IPS-18a (cell line): ENCODE measurements around the gene GALNT2.
A peak's percentile ranks its signal among the peaks of the same experiment; 100 is the strongest.

Experiments used
- H3K27ac ChIP-seq: one replicate; pipeline ENCODE4 v1.5.1; 2013; ENCODE audit warnings: low read length
- H3K27me3 ChIP-seq: one replicate; pipeline ENCODE4 v1.6.1; 2013; ENCODE audit warnings: mild to moderate bottlenecking, low read length; ENCODE audit not compliant: control insufficient read depth, insufficient read depth
- H3K36me3 ChIP-seq: one replicate; pipeline ENCODE4 v1.6.1; 2013; ENCODE audit warnings: low read depth, low read length; ENCODE audit not compliant: control insufficient read depth
- H3K4me1 ChIP-seq: one replicate; pipeline ENCODE4 v1.6.1; 2013; ENCODE audit warnings: low read depth, low read length; ENCODE audit not compliant: control insufficient read depth
- H3K4me3 ChIP-seq: one replicate; pipeline ENCODE4 v1.5.1; 2013; ENCODE audit warnings: low read length
- H3K9ac ChIP-seq: one replicate; pipeline ENCODE4 v1.6.1; 2013; ENCODE audit warnings: mild to moderate bottlenecking, low read length, moderate library complexity
- H3K9me3 ChIP-seq: one replicate; pipeline ENCODE4 v1.6.1; 2013; ENCODE audit warnings: low read depth, low read length; ENCODE audit not compliant: control insufficient read depth

The GALNT2 gene

DNA sequence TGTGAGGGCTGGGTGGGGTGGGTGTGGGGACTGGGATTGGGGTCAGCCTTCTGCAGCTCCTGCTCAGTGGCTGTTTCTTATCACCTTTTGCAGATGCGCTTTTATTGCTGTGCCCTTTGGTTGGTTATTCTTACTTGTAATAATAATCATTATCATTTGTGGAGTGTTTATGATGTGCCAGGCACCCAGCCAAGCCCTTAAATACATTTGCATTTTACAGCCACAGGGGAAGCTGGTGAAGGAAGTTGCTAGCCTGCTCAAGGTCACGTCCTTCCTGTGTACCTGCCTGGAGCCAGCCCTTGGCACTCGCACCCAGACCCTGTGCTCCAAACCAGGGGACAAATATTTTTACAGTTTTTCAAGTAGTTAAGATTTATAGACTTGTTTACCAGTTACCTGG lies 215.1 kb downstream of the GALNT2 start:
- Histone ChIP-seq H3K9ac (no peak overlapping the region), H3K27ac (no peak overlapping the region)

DNA sequence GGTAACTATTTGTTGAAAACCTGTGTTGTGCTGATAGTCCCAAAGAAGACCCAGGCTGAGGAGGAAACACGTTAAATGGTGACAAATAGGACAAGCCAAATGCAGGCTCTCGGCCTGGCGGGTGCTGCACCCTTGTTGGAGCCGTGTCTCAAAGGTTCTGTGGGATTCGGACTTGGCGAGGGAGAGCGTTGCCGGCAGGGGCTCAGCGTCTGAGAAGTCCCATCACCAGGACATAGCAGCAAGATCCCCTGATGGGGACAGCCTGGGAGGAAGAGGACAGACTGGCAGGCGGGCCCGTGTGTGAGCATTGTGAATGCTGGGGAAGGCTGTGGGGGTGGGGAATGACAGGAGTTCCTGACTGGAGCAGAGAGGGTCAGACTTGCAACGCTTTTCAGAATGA lies 216.6 kb downstream of the GALNT2 start:
- Histone ChIP-seq H3K27ac (no peak overlapping the region), H3K9me3 (no peaks in the 10 kb centered on the region), H3K36me3 (no peaks in the 10 kb centered on the region), H3K9ac (no peak overlapping the region), H3K27me3 (no peaks in the 10 kb centered on the region), H3K4me3 (no peak overlapping the region), H3K4me1 (peaks cover 8% of the 10 kb centered on the region)

More for the DNA sequence above, 215.1 kb downstream of the GALNT2 start:
- Histone ChIP-seq H3K36me3 (no peaks in the 10 kb centered on the region), H3K27me3 (no peaks in the 10 kb centered on the region), H3K4me3 (no peak overlapping the region), H3K4me1 (peaks cover 22% of the 10 kb centered on the region), H3K9me3 (no peaks in the 10 kb centered on the region)

DNA sequence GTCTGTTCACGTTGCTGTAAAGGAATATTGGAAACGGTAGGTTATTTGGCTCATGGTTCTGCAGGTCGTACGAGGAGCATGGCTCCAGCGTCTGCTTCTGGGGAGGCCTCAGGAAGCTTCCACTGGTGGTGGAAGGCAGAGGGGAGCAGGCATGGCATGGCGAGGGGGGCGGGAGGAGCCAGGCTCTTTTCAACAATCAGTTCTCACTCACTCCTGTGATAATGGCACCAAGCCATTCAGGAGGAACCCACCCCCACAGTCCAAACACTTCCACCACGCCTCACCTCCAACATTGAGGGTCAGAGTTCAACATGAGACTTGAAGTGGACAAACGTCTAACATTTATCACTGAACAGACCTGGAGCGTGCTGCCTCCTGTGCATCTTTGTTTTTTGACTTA lies 217.9 kb downstream of the GALNT2 start:
- H3K4me1 ChIP-seq: peaks cover 7% of the 10 kb centered on the region
- H3K27me3 ChIP-seq: no peaks in the 10 kb centered on the region
- no peak overlapping the region for H3K4me3 ChIP-seq
- H3K36me3 ChIP-seq: no peaks in the 10 kb centered on the region
- H3K27ac ChIP-seq: no peak overlapping the region
- no peaks in the 10 kb centered on the region for H3K9me3 ChIP-seq
- H3K9ac ChIP-seq: no peak overlapping the region

DNA sequence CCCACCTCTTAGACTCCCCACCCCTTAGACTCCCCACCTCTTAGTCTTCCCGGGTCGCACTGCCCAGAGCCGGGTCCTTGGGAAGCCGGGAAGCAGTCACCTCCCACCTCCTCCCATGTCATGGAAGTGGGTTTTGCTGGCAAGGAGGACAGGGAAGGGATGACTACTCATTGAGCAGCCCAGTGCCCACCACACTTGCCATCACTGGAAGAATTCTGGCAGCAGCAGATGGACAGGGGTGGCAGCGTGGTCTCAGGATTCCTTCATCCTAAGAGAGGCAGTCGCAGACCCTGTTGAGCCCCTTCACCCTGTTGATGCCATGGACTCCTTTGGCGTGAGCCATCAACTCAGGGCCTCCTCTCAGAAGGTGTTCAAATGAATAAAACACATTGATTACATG lies 218.3 kb downstream of the GALNT2 start:
- peaks cover 7% of the 10 kb centered on the region for H3K4me1 ChIP-seq
- H3K27ac ChIP-seq: no peak overlapping the region
- H3K9ac ChIP-seq: no peak overlapping the region
- H3K36me3 ChIP-seq: no peaks in the 10 kb centered on the region
- H3K4me3 ChIP-seq: no peak overlapping the region
- H3K9me3 ChIP-seq: no peaks in the 10 kb centered on the region
- H3K27me3 ChIP-seq: no peaks in the 10 kb centered on the region

DNA sequence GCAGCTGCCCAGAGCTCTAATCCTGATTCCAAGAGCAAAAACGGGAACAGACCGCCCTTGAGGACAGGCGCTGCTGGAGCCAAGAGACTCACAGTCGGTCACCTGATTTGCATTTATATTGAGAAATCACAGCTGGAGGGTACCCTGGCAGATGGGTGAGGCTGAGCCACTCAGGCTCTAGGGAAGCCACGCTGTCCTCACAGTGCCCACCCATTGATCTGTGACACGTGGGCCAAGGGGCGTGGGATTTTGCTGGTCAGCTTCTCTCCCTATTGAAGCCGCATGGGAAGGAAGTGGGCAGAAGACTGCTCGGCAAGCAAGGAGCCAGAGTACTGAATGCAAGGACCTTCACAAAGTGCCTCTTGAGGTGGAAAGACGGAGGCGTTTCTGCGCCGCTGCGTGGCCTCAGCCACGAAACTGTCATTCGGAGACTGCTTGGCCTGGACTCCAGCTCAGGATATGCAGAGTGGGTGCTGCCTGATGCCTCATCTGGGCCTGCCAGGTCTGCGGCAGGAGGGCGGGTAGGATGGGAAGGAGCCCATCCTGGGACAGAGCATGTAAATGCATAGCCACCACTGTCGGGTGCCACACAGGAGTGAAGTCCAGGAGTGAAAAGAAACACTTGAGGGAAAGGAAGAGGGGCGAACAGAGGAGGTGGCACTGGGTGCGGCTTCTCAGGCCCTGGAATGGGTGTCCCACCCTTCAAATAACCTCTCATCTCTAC lies 219.3 kb downstream of the GALNT2 start:
- H3K27ac ChIP-seq: no peak overlapping the region
- no peaks in the 10 kb centered on the region for H3K36me3 ChIP-seq
- H3K4me1 ChIP-seq: peaks cover 7% of the 10 kb centered on the region
- no peaks in the 10 kb centered on the region for H3K27me3 ChIP-seq
- H3K9ac ChIP-seq: no peak overlapping the region
- no peak overlapping the region for H3K4me3 ChIP-seq
- no peaks in the 10 kb centered on the region for H3K9me3 ChIP-seq

DNA sequence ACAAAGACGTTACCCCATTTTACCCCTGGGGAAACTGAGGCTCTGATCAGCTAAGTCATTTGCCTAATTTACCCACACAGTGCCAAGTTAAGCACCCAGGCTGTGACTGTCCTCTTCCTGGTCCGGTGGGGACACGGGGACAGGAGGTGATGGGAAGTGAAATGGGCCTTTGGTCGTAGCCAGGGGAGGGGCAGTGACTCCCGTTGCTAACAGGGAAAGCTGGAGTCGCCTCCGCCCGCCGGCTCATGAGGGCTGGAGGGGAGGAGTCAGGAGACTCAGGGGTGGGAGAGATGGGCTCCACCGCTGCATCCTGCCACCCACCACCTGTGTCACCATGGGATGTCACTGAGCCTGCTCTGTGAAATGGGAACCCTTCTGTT lies 219.8 kb downstream of the GALNT2 start:
- no peaks in the 10 kb centered on the region for H3K27me3 ChIP-seq
- H3K9me3 ChIP-seq: no peaks in the 10 kb centered on the region

DNA sequence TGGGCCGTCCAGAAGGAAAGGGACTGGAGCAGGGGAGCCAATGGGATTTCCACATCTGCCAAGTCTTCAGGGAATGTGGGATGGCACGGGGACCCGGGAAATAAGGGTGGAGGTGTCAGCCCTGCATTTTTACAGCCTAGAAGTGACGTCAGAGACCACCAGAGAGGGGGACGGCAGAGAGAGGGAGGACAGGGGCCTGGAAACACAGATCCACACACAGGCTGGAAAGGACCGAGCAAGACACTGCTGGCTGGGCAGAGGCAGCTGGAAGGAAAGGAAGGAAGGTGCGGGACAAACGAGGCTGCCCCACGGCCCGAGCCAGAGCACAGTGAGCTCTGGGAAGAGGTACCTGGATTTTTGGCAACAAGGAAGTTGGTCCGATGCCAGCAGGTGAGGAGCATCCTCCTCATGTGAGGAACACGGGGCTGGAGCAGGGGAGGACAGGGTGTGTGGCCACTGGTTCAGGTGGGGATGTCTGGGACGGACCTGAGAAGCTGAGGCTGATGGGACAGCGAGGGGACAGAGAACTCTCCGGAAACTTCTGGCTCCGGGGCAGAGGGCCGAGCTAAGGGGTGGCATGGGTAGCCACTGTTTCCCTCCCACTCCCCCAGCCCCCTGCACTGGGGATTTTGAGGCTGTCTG lies 220.8 kb downstream of the GALNT2 start:
- peaks cover 11% of the 10 kb centered on the region for H3K4me1 ChIP-seq
- H3K4me3 ChIP-seq: no peak overlapping the region

More for the DNA sequence above, 219.8 kb downstream of the GALNT2 start:
- Histone ChIP-seq H3K9ac (no peak overlapping the region), H3K4me3 (no peak overlapping the region), H3K36me3 (no peaks in the 10 kb centered on the region), H3K4me1 (peaks cover 7% of the 10 kb centered on the region), H3K27ac (no peak overlapping the region)

DNA sequence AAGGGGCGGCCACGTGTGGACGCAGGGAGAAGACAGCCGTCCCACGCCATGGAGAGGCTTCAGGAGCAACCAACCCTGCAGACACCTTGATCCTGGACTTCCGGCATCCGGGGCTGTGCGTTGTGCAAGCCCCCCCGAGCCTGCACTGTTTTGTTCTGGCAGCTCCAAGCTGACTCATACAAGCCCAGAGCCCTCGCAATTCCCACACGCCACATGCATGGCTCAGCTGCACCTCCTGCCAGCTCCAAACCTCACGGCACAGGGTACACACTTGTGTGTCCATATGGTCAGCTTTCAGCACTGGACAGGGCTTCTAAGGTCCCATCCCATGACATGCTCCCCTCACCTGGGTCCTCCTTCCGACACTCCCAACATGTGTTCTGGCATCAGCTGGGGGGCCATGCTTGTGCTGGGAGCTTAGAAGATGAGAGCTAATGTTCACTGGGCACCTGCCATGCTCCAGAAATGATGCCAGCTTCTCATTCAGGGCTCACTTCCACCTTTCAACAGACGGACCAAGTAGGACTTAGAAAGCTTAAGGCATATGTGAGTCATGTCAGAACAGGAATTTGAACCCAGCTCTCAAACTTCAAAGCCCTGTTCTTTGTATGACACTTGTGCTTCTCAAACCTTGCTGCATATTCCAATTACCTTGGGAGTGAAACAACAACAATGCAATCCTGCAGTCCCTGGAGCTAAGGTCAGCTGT lies 221.8 kb downstream of the GALNT2 start:
- Histone ChIP-seq H3K9me3 (no peaks in the 10 kb centered on the region), H3K9ac (no peak overlapping the region), H3K36me3 (no peaks in the 10 kb centered on the region), H3K4me3 (no peak overlapping the region), H3K4me1 (peaks cover 13% of the 10 kb centered on the region), H3K27ac (no peak overlapping the region), H3K27me3 (no peaks in the 10 kb centered on the region)

More for the DNA sequence above, 220.8 kb downstream of the GALNT2 start:
- Histone ChIP-seq H3K9me3 (no peaks in the 10 kb centered on the region), H3K27me3 (no peaks in the 10 kb centered on the region), H3K36me3 (no peaks in the 10 kb centered on the region), H3K27ac (no peak overlapping the region), H3K9ac (no peak overlapping the region)

DNA sequence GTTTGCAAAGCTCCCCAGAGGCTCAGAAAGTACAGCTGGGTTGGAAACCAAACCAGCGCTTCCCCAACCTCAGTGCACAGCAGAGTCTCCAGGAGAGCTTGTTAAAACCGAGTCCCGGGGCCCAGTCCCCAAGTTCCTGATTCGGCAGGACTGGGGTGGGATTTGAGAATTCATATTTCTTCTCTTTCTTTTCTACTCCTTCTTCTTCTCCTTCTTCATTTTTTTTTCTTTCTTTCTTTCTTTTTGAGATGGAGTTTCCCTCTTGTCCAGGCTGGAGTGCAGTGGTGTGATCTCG lies 222.3 kb downstream of the GALNT2 start:
- H3K4me1 ChIP-seq: peaks cover 13% of the 10 kb centered on the region
- no peak overlapping the region for H3K9ac ChIP-seq
- no peak overlapping the region for H3K27ac ChIP-seq
- H3K27me3 ChIP-seq: no peaks in the 10 kb centered on the region
- no peaks in the 10 kb centered on the region for H3K36me3 ChIP-seq
- no peaks in the 10 kb centered on the region for H3K9me3 ChIP-seq
- H3K4me3 ChIP-seq: no peak overlapping the region

DNA sequence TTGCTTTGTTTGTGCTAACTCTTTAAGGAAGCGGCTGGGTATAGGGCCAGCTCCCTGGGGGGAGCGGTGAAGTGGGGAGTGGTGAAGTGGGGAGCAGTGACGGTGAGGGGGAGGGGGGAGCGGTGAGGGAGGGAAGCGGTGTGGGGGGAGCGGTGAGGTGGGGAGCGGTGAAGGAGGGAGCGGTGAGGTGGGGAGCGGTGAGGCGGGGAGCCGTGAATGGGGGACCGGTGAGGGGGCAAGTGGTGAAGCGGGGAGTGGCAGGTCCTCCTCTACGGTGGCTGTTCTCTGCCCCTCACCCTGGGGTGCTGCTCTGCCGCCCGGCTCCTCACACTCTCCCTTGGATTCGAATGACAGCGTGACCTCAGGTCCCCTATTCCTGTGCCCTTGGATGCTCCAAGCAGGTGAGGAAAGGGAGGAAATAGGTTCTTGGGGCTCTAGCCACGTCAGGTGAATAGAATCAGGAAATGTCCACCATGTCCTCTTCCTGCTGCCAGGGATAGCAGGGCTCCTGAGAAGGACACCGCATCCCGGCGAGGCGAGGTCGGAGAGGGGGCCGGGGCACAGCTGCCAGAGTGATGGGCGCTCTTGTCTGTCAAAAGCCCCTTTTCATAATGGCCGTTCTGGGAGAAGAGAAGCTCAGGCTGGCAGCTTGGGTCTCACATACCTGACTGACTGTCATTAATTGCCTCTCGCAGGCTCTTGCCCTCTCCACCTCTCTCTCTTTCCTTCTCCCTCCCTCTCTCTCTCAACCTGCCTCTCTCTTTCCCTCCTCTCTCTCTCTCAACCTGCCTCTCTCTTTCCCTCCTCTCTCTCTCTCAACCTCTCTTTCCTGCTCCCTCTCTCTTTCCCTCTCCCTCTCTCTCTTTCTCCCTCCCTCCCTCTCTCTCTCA lies 224.9 kb downstream of the GALNT2 start:
- H3K9me3 ChIP-seq: no peaks in the 10 kb centered on the region
- H3K9ac ChIP-seq: no peak overlapping the region
- peak overlapping the region; percentile 54 for H3K4me3 ChIP-seq
- no peaks in the 10 kb centered on the region for H3K27me3 ChIP-seq
- H3K36me3 ChIP-seq: no peaks in the 10 kb centered on the region
- H3K27ac ChIP-seq: no peak overlapping the region
- peaks cover 10% of the 10 kb centered on the region for H3K4me1 ChIP-seq

DNA sequence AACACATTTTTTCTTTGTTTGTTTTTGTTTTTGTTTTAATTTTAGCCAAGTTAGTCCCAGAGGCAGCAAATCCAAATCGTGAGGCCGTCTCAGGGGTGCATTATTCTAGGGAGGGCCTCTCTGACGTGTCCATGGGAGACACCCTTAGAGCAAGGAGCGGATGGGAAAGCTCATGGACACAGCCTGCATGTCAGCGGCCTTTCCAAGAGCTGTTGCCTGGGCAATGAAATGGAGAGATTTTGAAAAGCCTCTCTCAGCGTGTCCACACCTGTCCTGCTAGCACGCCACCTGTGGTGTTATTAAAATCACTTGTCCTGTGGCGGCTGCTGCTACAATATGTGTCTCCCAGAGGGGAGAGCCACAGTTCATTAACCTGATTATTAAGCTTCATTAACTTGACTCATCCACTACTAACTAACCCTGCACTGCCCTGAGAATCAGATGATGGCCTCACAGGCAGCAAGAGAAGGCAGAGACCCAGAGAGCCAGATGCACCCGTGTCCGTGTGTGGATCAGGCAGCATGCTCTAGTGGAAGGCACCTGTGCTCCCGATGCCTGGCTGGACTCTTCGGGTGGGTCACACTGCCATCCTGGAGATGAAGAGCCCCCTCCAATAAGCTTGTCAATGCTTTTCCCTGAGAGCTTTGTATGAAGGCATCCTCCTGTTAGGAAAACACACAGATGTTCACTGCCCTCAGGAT lies 225.8 kb downstream of the GALNT2 start:
- H3K4me3 ChIP-seq: peak overlapping the region; percentile 54
- no peak overlapping the region for H3K9ac ChIP-seq
- no peaks in the 10 kb centered on the region for H3K27me3 ChIP-seq
- peaks cover 10% of the 10 kb centered on the region for H3K4me1 ChIP-seq
- no peaks in the 10 kb centered on the region for H3K9me3 ChIP-seq
- H3K27ac ChIP-seq: no peak overlapping the region
- H3K36me3 ChIP-seq: no peaks in the 10 kb centered on the region
